ENCODE results near the gene HOXD9. TPM values are rescaled to one million over a fixed set of nuclear protein-coding genes. Genes with fewer than 3 reads are reported as not detected.

The HOXD9 gene
- total RNA-seq, 1 donor from 2014 or later, result 0.56 TPM

DNA sequence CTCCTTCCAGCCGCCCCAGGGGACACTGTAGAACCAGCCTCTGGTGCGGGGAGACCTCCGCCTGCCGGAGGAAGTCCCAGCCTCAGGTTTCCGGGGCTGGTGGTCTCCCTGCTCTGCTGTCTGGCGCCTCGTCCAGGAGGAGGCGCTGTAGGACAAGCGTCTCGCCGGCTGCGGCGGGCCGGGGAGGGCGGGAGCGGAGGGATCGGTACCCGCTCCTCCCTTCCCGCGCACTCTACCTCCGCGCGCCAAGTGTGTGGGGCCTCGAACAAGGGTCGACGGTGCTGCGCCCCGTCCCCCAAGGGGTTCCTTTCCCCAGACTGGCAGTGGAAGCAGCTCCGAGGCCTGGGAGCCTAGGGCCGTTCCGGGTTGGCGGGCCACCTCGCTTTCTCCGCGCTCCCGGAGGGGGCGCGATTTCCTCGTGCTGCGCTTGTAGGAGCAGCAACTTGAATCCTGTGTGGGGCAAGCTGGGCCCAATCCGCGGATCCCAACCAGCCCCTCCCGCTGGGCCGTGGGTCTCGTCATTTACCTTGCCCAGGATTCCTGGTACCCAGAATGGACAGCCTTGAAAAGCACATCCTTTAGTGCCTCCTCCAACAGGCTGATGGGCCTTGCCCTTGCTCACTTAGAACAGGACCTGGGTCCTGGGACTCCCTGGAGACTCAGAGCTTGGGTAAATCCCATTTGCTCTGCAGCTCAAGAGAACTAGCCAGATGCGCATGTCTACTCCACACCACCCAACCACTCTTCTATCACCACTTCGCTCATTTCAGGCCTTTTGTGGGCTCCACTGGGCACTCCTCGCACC, 18.2 kb downstream of the HOXD9 start:
- Mint-ChIP-seq H3K4me1 (ENCODE audit: unreplicated experiment) (peaks cover 21% of the 10 kb centered on the region), H3K9me3 (ENCODE audit: unreplicated experiment) (no peaks in the 10 kb centered on the region), H3K36me3 (ENCODE audit: low read depth, unreplicated experiment) (peaks cover 1% of the 10 kb centered on the region), H3K4me3 (ENCODE audit: unreplicated experiment) (peak overlapping the region; percentile 83), H3K27ac (ENCODE audit: unreplicated experiment) (no peak overlapping the region), H3K27me3 (ENCODE audit: unreplicated experiment) (peaks cover 35% of the 10 kb centered on the region)
- DNase-seq (ENCODE audit: low spot score), result peak; percentile 90
- TF ChIP-seq CTCF (IDR thresholded peaks at IDR 0.05; ENCODE audit: unreplicated experiment), result peak; percentile 99

GRCh38 chr2:176142281-176142680, 19.8 kb downstream of the HOXD9 start:
- Mint-ChIP-seq H3K4me1 (ENCODE audit: unreplicated experiment) (peaks cover 21% of the 10 kb centered on the region), H3K27ac (ENCODE audit: unreplicated experiment) (no peak overlapping the region), H3K4me3 (ENCODE audit: unreplicated experiment) (no peak overlapping the region), H3K36me3 (ENCODE audit: low read depth, unreplicated experiment) (no peaks in the 10 kb centered on the region), H3K9me3 (ENCODE audit: unreplicated experiment) (no peaks in the 10 kb centered on the region), H3K27me3 (ENCODE audit: unreplicated experiment) (peaks cover 39% of the 10 kb centered on the region)
- TF ChIP-seq CTCF (IDR thresholded peaks at IDR 0.05; ENCODE audit: unreplicated experiment), result no peak
- DNase-seq (ENCODE audit: low spot score), result no peak

- H3K4me3 Mint-ChIP-seq (ENCODE audit: unreplicated experiment), result no peak overlapping the region
- H3K27me3 Mint-ChIP-seq (ENCODE audit: unreplicated experiment), result peaks cover 58% of the 10 kb centered on the region
- peaks cover 8% of the 10 kb centered on the region for H3K36me3 Mint-ChIP-seq (ENCODE audit: low read depth, unreplicated experiment)
- TF ChIP-seq CTCF (IDR thresholded peaks at IDR 0.05; ENCODE audit: unreplicated experiment), result no peak
- no peaks in the 10 kb centered on the region for H3K9me3 Mint-ChIP-seq (ENCODE audit: unreplicated experiment)
- peaks cover 27% of the 10 kb centered on the region for H3K4me1 Mint-ChIP-seq (ENCODE audit: unreplicated experiment)
- no peak for DNase-seq (ENCODE audit: low spot score)
- H3K27ac Mint-ChIP-seq (ENCODE audit: unreplicated experiment), result no peak overlapping the region
Measured at GRCh38 chr2:176145085-176145969, 22.8 kb downstream of the HOXD9 start.

DNA sequence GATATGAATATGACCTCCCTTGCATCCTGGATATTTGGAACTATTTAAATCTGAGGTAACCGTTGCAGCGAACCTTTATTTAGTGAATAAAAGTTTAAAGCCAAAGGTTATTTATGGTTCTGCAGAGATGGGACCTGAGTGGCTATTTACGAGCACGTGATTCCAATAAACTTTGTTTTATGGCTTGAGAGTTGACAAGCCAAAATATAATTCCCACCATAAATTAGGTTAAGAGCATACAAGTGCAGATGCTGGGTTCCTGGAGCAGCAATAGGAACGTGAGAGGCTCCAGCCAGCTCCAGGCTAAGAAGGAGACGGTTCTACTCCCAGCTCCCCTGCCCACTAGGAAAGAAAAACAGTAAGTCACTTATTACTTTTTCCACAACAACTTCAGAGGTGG, 23.6 kb downstream of the HOXD9 start:
- peaks cover 29% of the 10 kb centered on the region for H3K4me1 Mint-ChIP-seq (ENCODE audit: unreplicated experiment)
- no peak for TF ChIP-seq CTCF (IDR thresholded peaks at IDR 0.05; ENCODE audit: unreplicated experiment)
- DNase-seq (ENCODE audit: low spot score), result no peak
- H3K27ac Mint-ChIP-seq (ENCODE audit: unreplicated experiment), result no peak overlapping the region
- peaks cover 11% of the 10 kb centered on the region for H3K36me3 Mint-ChIP-seq (ENCODE audit: low read depth, unreplicated experiment)
- no peak overlapping the region for H3K4me3 Mint-ChIP-seq (ENCODE audit: unreplicated experiment)
- H3K27me3 Mint-ChIP-seq (ENCODE audit: unreplicated experiment), result peaks cover 61% of the 10 kb centered on the region
- no peaks in the 10 kb centered on the region for H3K9me3 Mint-ChIP-seq (ENCODE audit: unreplicated experiment)
